Measurements from ENCODE around the gene RAB40B.

Gene RAB40B

DNA sequence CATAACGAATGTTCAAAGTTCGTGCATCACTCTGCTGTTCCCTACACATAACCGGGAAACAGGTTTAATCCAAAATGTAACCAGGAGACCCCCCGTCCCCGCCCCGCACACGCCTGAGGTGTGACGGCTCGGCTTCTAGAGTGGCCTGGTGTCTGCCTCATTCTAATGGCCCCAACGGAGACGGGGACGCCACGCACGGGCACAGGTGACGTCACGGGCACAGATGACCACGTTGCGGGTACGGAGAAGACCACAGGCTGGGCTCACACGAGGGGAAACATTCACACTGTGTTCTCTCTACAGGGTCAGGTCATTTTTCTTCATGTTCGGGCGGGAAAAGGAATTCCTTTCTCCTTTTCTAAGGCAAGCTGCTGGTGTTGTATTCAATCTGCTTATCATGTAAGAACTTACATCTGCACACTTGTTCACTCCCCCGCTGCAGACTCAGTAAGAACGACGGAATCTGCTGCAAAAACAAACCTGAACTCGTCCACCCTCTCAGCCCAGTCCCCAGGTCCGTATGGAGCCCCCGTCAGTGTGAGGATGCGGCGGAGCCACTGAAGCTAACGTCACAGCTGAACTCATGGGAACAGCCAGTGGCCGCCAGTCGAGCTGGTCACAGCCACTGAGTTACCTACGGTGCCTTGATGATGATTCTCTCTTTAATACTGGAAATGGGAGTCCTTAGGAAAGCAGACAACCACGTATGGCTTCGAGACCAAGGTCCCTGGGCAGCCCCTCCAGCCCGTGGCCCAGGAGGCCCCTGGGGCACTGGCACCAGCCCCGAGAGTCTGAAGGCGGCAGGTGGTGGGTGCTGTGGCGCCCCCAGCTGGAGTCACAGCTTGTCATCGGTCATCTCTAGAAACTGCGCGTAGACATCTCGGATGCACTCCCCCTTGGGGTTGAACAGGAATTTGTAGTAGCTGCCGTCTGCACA, 83.1 kb downstream of the RAB40B start:
- DNase-seq (ENCODE audit: low spot score) = no peak

DNA sequence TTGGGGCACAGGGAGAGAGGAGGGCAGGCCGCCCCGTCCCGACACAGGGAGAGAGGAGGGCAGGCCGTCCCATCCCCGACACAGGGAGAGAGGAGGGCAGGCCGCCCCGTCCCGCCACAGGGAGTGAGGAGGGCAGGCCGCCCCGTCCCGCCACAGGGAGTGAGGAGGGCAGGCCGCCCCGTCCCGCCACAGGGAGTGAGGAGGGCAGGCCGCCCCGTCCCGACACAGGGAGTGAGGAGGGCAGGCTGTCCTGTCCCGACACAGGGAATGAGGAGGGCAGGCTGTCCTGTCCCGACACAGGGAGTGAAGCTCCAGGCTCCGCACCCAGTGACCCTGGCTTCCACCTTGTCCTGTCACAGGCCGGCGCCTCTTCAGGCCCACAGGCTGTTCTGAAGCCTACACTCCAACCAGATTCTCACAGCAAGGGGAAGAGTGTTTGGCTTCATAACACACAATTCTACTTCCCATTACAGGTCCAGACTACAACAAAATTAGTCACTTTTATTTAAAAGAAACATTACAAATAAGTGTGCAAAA, 84.3 kb downstream of the RAB40B start:
- DNase-seq (ENCODE audit: low spot score) = no peak

DNA sequence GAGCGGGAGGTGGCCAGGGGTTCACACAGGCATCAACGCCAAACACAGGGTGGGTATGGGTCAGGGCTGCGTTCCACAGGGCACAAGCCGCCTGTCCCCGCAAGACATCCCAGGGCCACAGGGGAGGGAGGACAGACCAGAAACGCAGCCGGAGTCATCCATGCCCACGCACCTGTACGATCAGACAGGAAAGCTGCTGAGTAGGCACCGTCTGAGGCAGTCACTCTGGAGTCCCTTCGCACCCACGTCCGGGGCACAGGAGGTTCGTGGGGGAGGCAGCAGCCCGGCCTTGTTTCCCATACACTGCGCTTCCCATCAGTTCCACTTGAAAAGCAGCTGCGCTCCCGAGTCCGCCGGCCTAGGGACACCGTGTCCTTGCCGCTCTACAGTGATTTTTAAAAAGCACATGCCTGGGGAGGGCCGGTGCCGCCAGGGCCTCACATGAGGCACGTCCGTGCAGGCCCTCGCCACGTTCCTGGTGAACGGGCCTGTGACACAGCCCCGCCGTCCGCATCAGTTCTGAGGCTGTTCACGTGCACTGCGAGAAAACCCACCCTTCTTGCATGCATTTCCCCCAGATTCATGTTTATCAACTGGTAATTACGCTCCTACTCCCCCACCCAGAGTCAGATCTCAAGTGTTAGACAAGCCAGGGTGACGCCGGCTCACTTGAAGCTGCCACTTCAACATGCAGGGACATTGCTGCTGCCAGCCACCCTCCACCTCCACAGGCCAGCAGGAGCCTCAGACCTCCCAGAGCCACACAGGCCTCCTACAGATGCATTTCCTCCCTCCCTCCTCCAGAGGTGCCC, 85.0 kb downstream of the RAB40B start:
- no peak for DNase-seq (ENCODE audit: low spot score)

DNA sequence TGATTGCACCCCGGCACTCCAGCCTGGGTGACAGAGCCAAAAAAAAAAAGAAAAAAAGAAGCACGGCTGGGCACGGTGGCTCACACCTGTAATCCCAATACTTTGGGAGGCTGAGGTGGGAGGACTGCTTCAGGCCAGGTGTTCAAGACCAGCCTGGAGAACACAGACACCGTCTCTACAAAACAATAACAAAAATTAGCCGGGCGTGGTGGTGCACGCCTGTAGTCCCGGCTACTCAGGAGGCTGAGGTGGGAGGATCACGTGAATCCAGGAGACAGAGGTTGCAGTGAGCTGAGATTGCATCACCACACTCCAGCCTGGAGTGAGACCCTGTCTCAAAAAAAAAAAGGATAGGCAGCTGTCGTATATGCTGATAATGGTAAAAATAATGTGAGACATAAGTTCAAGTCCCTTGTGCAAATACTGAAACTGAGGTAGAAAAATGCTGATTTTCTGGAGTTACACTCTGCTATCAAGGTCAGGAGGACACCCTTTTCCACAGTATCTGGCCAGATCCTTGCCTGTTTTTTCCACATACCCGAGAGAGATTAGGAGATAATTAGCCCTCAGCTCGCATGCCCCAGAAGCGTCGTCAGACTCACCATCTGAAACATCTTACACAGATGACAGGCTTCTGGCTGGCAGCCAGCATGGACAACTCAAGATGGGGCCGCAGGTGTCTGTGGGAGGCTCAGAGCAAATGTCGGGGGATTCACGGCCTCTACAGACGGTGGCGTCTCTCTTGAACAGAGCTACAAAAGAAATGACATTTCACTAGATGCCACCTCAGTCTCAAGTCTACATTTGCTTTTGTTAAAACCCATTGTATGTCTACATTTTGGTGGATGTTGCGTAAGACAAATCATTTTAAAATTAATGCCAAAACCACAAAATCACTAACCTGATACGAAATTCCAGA, 87.1 kb downstream of the RAB40B start:
- DNase-seq (ENCODE audit: low spot score) = no peak

DNA sequence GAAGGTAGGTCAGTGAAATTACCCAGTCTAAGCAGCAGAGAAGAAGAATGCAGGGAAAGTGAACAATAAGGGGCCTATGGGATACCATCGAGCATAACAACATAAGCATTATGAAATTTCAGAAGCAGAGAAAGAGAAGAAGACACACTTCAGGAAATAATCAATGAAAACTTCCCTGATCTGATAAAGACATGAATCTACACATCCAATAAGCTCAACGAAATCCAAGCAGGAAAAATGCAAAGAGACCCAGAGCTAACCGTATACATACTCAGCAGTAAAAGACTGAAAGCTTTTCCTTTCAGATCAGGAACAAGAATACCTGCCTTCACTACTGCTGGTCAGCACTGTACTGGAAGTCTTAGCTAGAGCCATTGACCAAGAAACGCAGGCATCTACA, 88.8 kb downstream of the RAB40B start:
- no peak for DNase-seq (ENCODE audit: low spot score)

DNA sequence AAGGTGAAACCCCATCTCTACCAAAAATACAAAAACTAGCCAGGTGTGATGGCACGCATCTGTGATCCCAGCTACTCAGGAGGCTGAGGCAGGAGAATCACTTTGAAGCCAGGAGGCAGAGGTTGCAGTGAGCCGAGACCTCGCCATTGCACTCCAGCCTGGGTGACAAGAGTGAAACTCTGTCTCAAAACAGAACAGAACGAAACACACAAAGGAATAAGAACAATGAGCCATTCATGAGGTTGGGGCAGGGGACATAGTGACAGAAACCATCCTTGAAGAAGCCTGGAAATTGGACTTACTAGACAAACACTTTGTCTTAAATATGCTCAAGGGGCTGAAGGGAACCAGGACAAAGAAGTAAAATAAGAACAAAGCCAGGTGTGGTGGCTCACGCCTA, 89.7 kb downstream of the RAB40B start:
- no peak for DNase-seq (ENCODE audit: low spot score)

DNA sequence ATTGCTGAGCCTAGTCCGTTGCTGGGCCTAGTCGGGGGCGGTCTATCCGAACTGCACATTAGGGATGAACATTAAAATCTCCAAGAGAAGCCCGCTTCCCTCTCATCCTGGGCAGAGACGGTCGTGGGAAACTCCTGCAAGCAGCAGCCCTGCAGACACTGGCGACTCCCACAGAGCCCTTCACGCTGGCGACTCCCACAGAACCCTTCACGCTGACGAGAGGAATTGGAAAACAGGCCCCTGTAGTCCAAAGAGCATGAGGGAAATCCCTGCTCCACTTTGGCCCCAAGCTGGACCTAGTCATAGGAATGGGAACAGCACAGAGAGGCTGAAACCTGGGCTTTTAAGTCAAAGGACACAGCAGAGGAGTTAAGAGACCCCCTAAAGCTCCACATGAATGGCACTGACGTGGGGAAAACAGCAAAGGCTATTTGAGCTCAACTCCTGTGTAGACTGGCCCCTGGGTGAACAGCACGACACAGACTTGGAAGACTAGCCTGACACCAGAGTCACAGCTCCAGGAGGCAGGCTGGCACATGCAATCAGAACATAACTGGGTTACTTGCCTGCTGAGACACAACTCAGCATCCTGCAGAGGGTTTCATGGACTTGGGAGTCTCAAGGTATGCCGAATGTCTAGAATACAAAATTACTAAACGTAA, 92.4 kb downstream of the RAB40B start:
- no peak for DNase-seq (ENCODE audit: low spot score)
